Lung (tissue), 12 donors: ENCODE data around the gene PKP3. TPM values are rescaled to one million over a fixed set of nuclear protein-coding genes. Genes with fewer than 3 reads are reported as not detected.
A peak's percentile ranks its signal among the peaks of the same experiment; 100 is the strongest.
"Not testable (repeated sequence)": the region's sequence is repeated elsewhere in the genome, so short reads cannot be mapped to it uniquely, and the experiment has no call there.

Experiments
- ATAC-seq: fragments of 200-7000 bp; cut with Tn5 transposase; one replicate; pipeline ENCODE4 v1.9.1; 2020; ENCODE audit warnings: moderate number of reproducible peaks; ENCODE audit not compliant: insufficient read depth, low FRiP score
- DNase-seq, 3 donors: peaks; one replicate each; pipeline ENCODE4 v3.0.0-alpha.2; 2013 to 2017
- H3K27ac ChIP-seq, 2 donors: one replicate each; pipeline ENCODE4 v1.5.1; 2013; ENCODE audit warnings: mild to moderate bottlenecking in 2 of 2, moderate library complexity in 2 of 2, control low read depth in 1 of 2, inconsistent platforms in 1 of 2, low read depth in 1 of 2, low read length in 1 of 2
- H3K27me3 ChIP-seq, 3 donors: one replicate each; pipeline ENCODE4 v1.5.1; 2013; ENCODE audit warnings: low read length in 2 of 3; ENCODE audit not compliant: control insufficient read depth in 3 of 3, insufficient read depth in 3 of 3
- H3K36me3 ChIP-seq, 4 donors: one replicate each; pipeline ENCODE4 v1.5.1; 2013; ENCODE audit warnings: low read length in 4 of 4, mild to moderate bottlenecking in 1 of 4, moderate library complexity in 1 of 4; ENCODE audit not compliant: control insufficient read depth in 4 of 4, insufficient read depth in 4 of 4
- H3K4me1 ChIP-seq, 5 donors: one replicate each; pipeline ENCODE4 v1.5.1; 2013; ENCODE audit warnings: low read length in 5 of 5, mild to moderate bottlenecking in 2 of 5, moderate library complexity in 1 of 5; ENCODE audit not compliant: control insufficient read depth in 5 of 5, insufficient read depth in 5 of 5
- H3K4me3 ChIP-seq: one replicate; pipeline ENCODE4 v1.5.1; 2013; ENCODE audit warnings: mild to moderate bottlenecking, control low read depth, moderate library complexity
- H3K9ac ChIP-seq, 2 donors: one replicate each; pipeline ENCODE4 v1.5.1; 2013; ENCODE audit warnings: low read length in 2 of 2, control low read depth in 1 of 2; ENCODE audit not compliant: insufficient read depth in 1 of 2
- H3K9me3 ChIP-seq, 4 donors: one replicate each; pipeline ENCODE4 v1.5.1; 2013; ENCODE audit warnings: low read length in 3 of 4, mild to moderate bottlenecking in 1 of 4, moderate library complexity in 1 of 4; ENCODE audit not compliant: control insufficient read depth in 4 of 4, insufficient read depth in 3 of 4
- CTCF ChIP-seq: IDR thresholded peaks from 2 replicates; pipeline ENCODE4 v1.5.1; 2012; ENCODE audit warnings: mild to moderate bottlenecking; ENCODE audit errors: control extremely low read depth, extremely low read depth
- WGBS, 2 donors: extraction: QIAGEN DNeasy Blood & Tissue Kit; methylation state at CpG; one replicate each; pipeline ENCODE4 v1.1.7; 2013; 5-methylcytosine and 5-hydroxymethylcytosine counted together
- polyA plus RNA-seq, 2 donors: library from polyadenylated mRNA; stranded (reverse); fragments of 200-250 nt; gene quantifications; one replicate each; pipeline ENCODE4 v1.2.1, GENCODE V29; 2013
- total RNA-seq, 2 donors: library from RNA; depleted of rRNA in 1 of 2; stranded (reverse); fragments of >200 nt in 1 of 2; gene quantifications; one replicate each; pipeline ENCODE4 v1.2.1, GENCODE V29; 2014 to 2021
- donor health status: control.
- donor health status: control.
- donor health status: Bipolar disorder and iron deficiency.
- donor health status: healthy.
- donor health status: DM: yes; HTN: yes; CAD: no.

Gene PKP3
- total and polyA plus RNA-seq, 4 donors: 15.7 to 63.1 (median 40.3) TPM

- Histone ChIP-seq H3K27me3 (no peaks in the 10 kb centered on the region), H3K27ac (no peak overlapping the region), H3K9me3 (peaks cover 0 to 7% (median 4%) of the 10 kb centered on the region in 4 donors), H3K4me3 (no peak overlapping the region), H3K36me3 (peaks cover 0 to 16% (median 1%) of the 10 kb centered on the region in 4 donors), H3K9ac (no peak overlapping the region), H3K4me1 (peaks cover 0 to 9% (median 2%) of the 10 kb centered on the region in 5 donors)
- ATAC-seq (no peak), DNase-seq (no peak)
- no peak for TF ChIP-seq CTCF
- 82 to 88% methylated on average over 22 of the region's 22 CpGs for WGBS, 2 donors
Measured at GRCh38 chr11:360326-361280, 33.4 kb upstream of the PKP3 start.

- no peak overlapping the region for H3K9ac ChIP-seq
- H3K4me3 ChIP-seq: no peak overlapping the region
- no peak for TF ChIP-seq CTCF
- H3K27me3 ChIP-seq: peaks cover 0 to 3% (median 0%) of the 10 kb centered on the region in 3 donors
- no peak overlapping the region for H3K27ac ChIP-seq
- ATAC-seq: no peak
- H3K4me1 ChIP-seq: peaks cover 0 to 3% (median 0%) of the 10 kb centered on the region in 5 donors
- DNase-seq: peak in 1 of 3 donors; percentile 9
- 82 to 86% methylated on average over 32 of the region's 36 CpGs for WGBS, 2 donors
- H3K36me3 ChIP-seq: peaks cover 0 to under 1% (median 0%) of the 10 kb centered on the region in 4 donors
- peaks cover 0 to 7% (median 3%) of the 10 kb centered on the region in 4 donors for H3K9me3 ChIP-seq
Measured at GRCh38 chr11:362642-363442, 31.2 kb upstream of the PKP3 start.

- H3K36me3 ChIP-seq, H3K27ac ChIP-seq, H3K4me3 ChIP-seq, H3K27me3 ChIP-seq, ATAC-seq, DNase-seq, H3K9ac ChIP-seq, H3K4me1 ChIP-seq, H3K9me3 ChIP-seq: not testable (repeated sequence)
- 78 to 86% methylated on average over 19 to 22 of the region's 22 CpGs for WGBS, 2 donors
Measured at GRCh38 chr11:363443-363805, 30.6 kb upstream of the PKP3 start.
